Measurements from ENCODE around the gene ARID2.

- TF ChIP-seq CTCF (IDR thresholded peaks at IDR 0.05) (no peak), EZH2 (IDR thresholded peaks at IDR 0.05; ENCODE audit: borderline replicate concordance, insufficient read depth, low read depth, low read length, poor library complexity, severe bottlenecking) (no peak)
These were observed 2.8 kb upstream of the ARID2 start for GRCh38 chr12:45726603-45727300.

All from B cell (primary cell).